DOHH2 (cell line): ENCODE measurements around the gene SLC1A4.

Experiments
- H3F3A ChIP-seq: fragments of 200-600 bp; sonication (generic), shearing (Covaris generic); 2 replicates; pipeline ENCODE4 v1.6.0; 2016; ENCODE audit warnings: antibody characterized with exemption, mild to moderate bottlenecking; ENCODE audit not compliant: control insufficient read depth, insufficient read depth
- H3K27ac ChIP-seq: fragments of 200-600 bp; sonication (generic); 2 replicates; pipeline ENCODE4 v1.5.1; 2014; ENCODE audit warnings: low read depth, mild to moderate bottlenecking, low read length, moderate library complexity
- H3K27me3 ChIP-seq: fragments of 200-600 bp; sonication (generic); 2 replicates; pipeline ENCODE4 v1.6.1; 2014; ENCODE audit warnings: mild to moderate bottlenecking, low read length, mixed read lengths; ENCODE audit not compliant: control insufficient read depth
- H3K36me3 ChIP-seq: fragments of 200-600 bp; sonication (generic); 2 replicates; pipeline ENCODE4 v1.6.1; 2014; ENCODE audit warnings: mild to moderate bottlenecking, low read length, moderate library complexity, mixed read lengths; ENCODE audit not compliant: control insufficient read depth
- H3K4me1 ChIP-seq: fragments of 200-600 bp; sonication (generic); 2 replicates; pipeline ENCODE4 v1.6.1; 2014; ENCODE audit warnings: mild to moderate bottlenecking, low read length, mixed read lengths; ENCODE audit not compliant: control insufficient read depth
- H3K4me2 ChIP-seq: fragments of 200-600 bp; sonication (generic); 2 replicates; pipeline ENCODE4 v1.6.0; 2014; ENCODE audit warnings: mild to moderate bottlenecking, low read length, moderate library complexity
- H3K4me3 ChIP-seq: fragments of 200-600 bp; sonication (generic); 2 replicates; pipeline ENCODE4 v1.5.1; 2014; ENCODE audit warnings: mild to moderate bottlenecking, low read length, mixed read lengths
- H3K79me2 ChIP-seq: fragments of 200-600 bp; sonication (generic); 2 replicates; pipeline ENCODE4 v1.6.1; 2014; ENCODE audit warnings: mild to moderate bottlenecking, low read length, mixed read lengths; ENCODE audit not compliant: control insufficient read depth
- H3K9me2 ChIP-seq: fragments of 200-600 bp; sonication (generic); replicated peaks from 2 replicates; pipeline ENCODE4 v1.6.1; 2014; ENCODE audit warnings: mild to moderate bottlenecking, low read length, mixed read lengths; ENCODE audit not compliant: control insufficient read depth
- H3K9me3 ChIP-seq: fragments of 200-600 bp; sonication (generic); 2 replicates; pipeline ENCODE4 v1.6.1; 2014; ENCODE audit warnings: antibody characterized with exemption, low read length, mixed read lengths; ENCODE audit not compliant: control insufficient read depth, insufficient read depth
- H4K20me1 ChIP-seq: fragments of 200-600 bp; sonication (generic); 2 replicates; pipeline ENCODE4 v1.6.0; 2014; ENCODE audit warnings: low read depth, mild to moderate bottlenecking, antibody characterized with exemption, low read length, moderate library complexity; ENCODE audit not compliant: control insufficient read depth, insufficient read depth
- EZH2phosphoT487 ChIP-seq: fragments of 200-600 bp; sonication (generic); IDR thresholded peaks from 2 replicates; pipeline ENCODE4 v1.6.1; 2017; ENCODE audit warnings: borderline replicate concordance, mild to moderate bottlenecking, antibody characterized with exemption, low read length, moderate library complexity, mixed read lengths
- TF ChIP-seq, protein P1 (sequence below): fragments of 200-600 bp; sonication (generic); IDR thresholded peaks from one replicate; pipeline ENCODE4 v1.5.1; 2014; ENCODE audit warnings: antibody characterized with exemption, mild to moderate bottlenecking, low read depth, low read length; ENCODE audit not compliant: poor library complexity, severe bottlenecking

SLC1A4 gene

DNA sequence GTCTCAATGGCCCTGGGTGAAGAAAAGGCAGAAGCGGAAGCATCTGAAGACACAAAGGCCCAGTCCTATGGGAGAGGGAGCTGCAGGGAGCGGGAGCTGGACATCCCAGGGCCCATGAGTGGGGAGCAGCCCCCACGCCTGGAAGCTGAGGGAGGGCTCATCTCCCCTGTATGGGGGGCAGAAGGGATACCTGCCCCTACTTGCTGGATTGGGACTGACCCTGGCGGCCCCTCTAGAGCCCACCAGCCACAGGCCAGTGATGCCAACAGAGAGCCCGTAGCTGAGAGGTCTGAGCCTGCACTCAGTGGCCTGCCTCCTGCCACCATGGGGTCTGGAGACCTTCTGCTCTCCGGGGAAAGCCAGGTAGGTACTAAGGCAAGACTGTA, 80.2 kb downstream of the SLC1A4 start:
- H3K79me2 ChIP-seq = peaks cover 5% of the 10 kb centered on the region; the same call in 1 of the 2 replicates
- TF ChIP-seq EZH2phosphoT487 = no peak
- TF ChIP-seq, protein P1, sequence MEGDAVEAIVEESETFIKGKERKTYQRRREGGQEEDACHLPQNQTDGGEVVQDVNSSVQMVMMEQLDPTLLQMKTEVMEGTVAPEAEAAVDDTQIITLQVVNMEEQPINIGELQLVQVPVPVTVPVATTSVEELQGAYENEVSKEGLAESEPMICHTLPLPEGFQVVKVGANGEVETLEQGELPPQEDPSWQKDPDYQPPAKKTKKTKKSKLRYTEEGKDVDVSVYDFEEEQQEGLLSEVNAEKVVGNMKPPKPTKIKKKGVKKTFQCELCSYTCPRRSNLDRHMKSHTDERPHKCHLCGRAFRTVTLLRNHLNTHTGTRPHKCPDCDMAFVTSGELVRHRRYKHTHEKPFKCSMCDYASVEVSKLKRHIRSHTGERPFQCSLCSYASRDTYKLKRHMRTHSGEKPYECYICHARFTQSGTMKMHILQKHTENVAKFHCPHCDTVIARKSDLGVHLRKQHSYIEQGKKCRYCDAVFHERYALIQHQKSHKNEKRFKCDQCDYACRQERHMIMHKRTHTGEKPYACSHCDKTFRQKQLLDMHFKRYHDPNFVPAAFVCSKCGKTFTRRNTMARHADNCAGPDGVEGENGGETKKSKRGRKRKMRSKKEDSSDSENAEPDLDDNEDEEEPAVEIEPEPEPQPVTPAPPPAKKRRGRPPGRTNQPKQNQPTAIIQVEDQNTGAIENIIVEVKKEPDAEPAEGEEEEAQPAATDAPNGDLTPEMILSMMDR = no peak
- H3K27me3 ChIP-seq = no peaks in the 10 kb centered on the region
- no peaks in the 10 kb centered on the region for H3K9me2 ChIP-seq
- no peaks in the 10 kb centered on the region for H3K9me3 ChIP-seq
- no peak overlapping the region for H3K4me3 ChIP-seq
- no peak overlapping the region for H3K27ac ChIP-seq
- peaks cover 38% of the 10 kb centered on the region for H3K4me1 ChIP-seq
- 0 out of 2 replicates have a peak, but pooled peaks cover 3% of the 10 kb centered on the region for H3F3A ChIP-seq
- no peaks in the 10 kb centered on the region for H4K20me1 ChIP-seq
- peaks cover 43% of the 10 kb centered on the region for H3K36me3 ChIP-seq
- H3K4me2 ChIP-seq = no peak overlapping the region

DNA sequence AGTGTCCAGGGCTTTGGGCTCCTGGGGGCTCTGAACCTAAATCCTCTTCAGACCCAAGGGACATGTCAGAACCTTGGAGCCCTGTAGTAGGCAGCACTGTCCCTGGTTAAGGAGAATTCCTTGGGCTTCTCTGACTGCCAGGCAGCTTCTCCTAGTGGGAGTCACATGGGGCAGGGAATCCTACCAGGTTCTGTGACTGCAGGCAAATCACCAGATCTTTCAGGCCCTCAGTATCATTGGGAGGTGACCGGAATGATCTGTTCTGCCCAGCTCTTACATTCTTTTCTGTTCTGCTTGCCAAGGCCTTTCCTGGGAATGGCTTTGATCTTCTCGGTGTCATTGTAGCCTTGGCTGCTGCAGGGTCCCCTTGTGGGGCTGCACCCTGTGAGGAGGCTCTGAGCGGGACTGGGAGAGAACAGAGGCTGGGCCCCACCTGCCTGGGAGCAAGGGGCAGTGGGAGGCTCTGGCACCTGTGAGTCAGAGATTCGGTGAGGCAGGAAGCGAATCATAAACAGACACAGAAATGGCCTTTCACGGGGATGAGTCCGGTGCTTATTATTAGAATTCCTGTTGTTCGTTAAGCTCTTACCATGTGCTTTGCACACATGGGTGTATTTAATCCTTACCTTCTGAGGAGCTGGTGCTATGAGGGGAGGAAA, 81.1 kb downstream of the SLC1A4 start:
- Histone ChIP-seq H3K36me3 (peaks cover 43% of the 10 kb centered on the region), H3K4me3 (no peak overlapping the region), H3K4me1 (peaks cover 29% of the 10 kb centered on the region)

DNA sequence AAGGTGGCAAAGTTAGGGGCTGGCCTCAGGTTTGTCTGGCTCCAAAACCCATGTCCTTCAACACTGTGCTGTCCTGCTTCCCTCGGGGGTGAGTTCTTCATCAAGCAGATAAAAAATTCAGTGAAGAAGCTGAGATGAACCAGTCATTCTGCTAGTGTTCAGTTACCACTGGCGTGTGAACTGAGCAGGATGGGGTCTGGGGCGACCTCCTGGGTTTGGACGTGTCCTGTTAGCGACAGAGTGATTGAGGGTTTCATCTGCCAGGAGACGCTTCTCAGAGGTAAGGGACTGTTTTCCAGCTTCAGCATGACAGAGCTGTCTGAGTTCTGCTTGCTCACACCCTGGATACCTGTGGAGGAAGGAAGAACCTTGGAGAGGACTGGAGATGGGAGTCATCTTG, 81.7 kb downstream of the SLC1A4 start:
- Histone ChIP-seq H3K9me3 (no peaks in the 10 kb centered on the region), H3K4me3 (no peak overlapping the region), H3K27ac (no peak overlapping the region), H3K4me1 (peaks cover 28% of the 10 kb centered on the region), H3K4me2 (peak overlapping the region; percentile 27; the same call in 1 of the 2 replicates), H3F3A (0 out of 2 replicates have a peak, but pooled peaks cover 3% of the 10 kb centered on the region), H4K20me1 (no peaks in the 10 kb centered on the region), H3K79me2 (no peaks in the 10 kb centered on the region), H3K27me3 (no peaks in the 10 kb centered on the region), H3K36me3 (peaks cover 48% of the 10 kb centered on the region), H3K9me2 (no peaks in the 10 kb centered on the region)
- TF ChIP-seq EZH2phosphoT487 = no peak
- TF ChIP-seq, protein P1 = no peak

More for the DNA sequence above, 81.1 kb downstream of the SLC1A4 start:
- no peaks in the 10 kb centered on the region for H3K9me2 ChIP-seq
- H3F3A ChIP-seq = 0 out of 2 replicates have a peak, but pooled peaks cover 3% of the 10 kb centered on the region
- TF ChIP-seq, protein P1 = no peak
- TF ChIP-seq EZH2phosphoT487 = no peak
- peak overlapping the region; percentile 27; the same call in 1 of the 2 replicates for H3K4me2 ChIP-seq
- H3K79me2 ChIP-seq = peaks cover under 1% of the 10 kb centered on the region; the same call in 1 of the 2 replicates
- no peaks in the 10 kb centered on the region for H3K9me3 ChIP-seq
- H4K20me1 ChIP-seq = no peaks in the 10 kb centered on the region
- no peak overlapping the region for H3K27ac ChIP-seq
- H3K27me3 ChIP-seq = no peaks in the 10 kb centered on the region
